Common myeloid progenitor, CD34-positive (primary cell): ENCODE results near the gene NSMCE3.

Source experiments
- CTCF ChIA-PET: fragments of 350-600 bp; sonication (Branson Sonifier 250); formaldehyde crosslinking; loops from one replicate; lab custom pipeline; 2021; ENCODE audit warnings: antibody characterized with exemption; lab: Charles Lee
- POLR2A ChIA-PET: fragments of 350-600 bp; sonication (Branson Sonifier 250); formaldehyde crosslinking; loops from one replicate; lab custom pipeline; 2021; ENCODE audit warnings: antibody characterized with exemption; lab: Charles Lee
- DNase-seq, 3 donors: peaks; one replicate each; pipeline versions ENCODE4 v3.0.0 to v3.0.0-alpha.2; 2013
- H3K27ac ChIP-seq, 2 experiments: 1 replicate in 1 of 2; 2 replicates in 1 of 2; pipeline ENCODE4 v1.7.0; 2013; ENCODE audit warnings: inconsistent platforms in 2 of 2, low read length in 2 of 2, mild to moderate bottlenecking in 2 of 2, low read depth in 1 of 2, moderate library complexity in 1 of 2; ENCODE audit not compliant: severe bottlenecking in 2 of 2, insufficient read depth in 1 of 2, poor library complexity in 1 of 2
- H3K27me3 ChIP-seq, 5 experiments: replicated peaks in 2 of 5; 1 replicate in 3 of 5; 2 replicates in 2 of 5; pipeline versions ENCODE4 v1.6.1 to v1.7.0; 2013; ENCODE audit warnings: low read length in 4 of 5, mild to moderate bottlenecking in 2 of 5, moderate library complexity in 2 of 5, inconsistent platforms in 1 of 5; ENCODE audit not compliant: insufficient read depth in 5 of 5, control insufficient read depth in 4 of 5
- H3K36me3 ChIP-seq, 4 experiments: 1 replicate in 2 of 4; 2 replicates in 2 of 4; pipeline versions ENCODE4 v1.6.1 to v1.7.0; 2013; ENCODE audit warnings: low read length in 3 of 4, control low read depth in 1 of 4, mild to moderate bottlenecking in 1 of 4; ENCODE audit not compliant: control insufficient read depth in 4 of 4, insufficient read depth in 4 of 4
- H3K4me1 ChIP-seq, 4 experiments: 1 replicate in 3 of 4; 2 replicates in 1 of 4; pipeline versions ENCODE4 v1.6.1 to v1.7.1; 2013; ENCODE audit warnings: low read length in 3 of 4, mild to moderate bottlenecking in 3 of 4, control low read depth in 1 of 4, inconsistent platforms in 1 of 4, moderate library complexity in 1 of 4; ENCODE audit not compliant: control insufficient read depth in 4 of 4, insufficient read depth in 4 of 4; ENCODE audit errors: control extremely low read depth in 1 of 4
- H3K4me3 ChIP-seq, 7 experiments: 1 replicate in 4 of 7; 2 replicates in 3 of 7; pipeline versions ENCODE4 v1.5.1 to v1.7.0; 2013; ENCODE audit warnings: mild to moderate bottlenecking in 7 of 7, low read length in 6 of 7, moderate library complexity in 6 of 7, inconsistent platforms in 2 of 7, low read depth in 2 of 7, control low read depth in 1 of 7; ENCODE audit not compliant: insufficient read depth in 4 of 7, control insufficient read depth in 1 of 7; ENCODE audit errors: extremely low read depth in 1 of 7
- H3K9me3 ChIP-seq, 5 experiments: 1 replicate in 4 of 5; 2 replicates in 1 of 5; pipeline versions ENCODE4 v1.6.1 to v1.7.1; 2013; ENCODE audit warnings: low read length in 4 of 5, mild to moderate bottlenecking in 2 of 5, inconsistent platforms in 1 of 5, low read depth in 1 of 5, moderate library complexity in 1 of 5; ENCODE audit not compliant: control insufficient read depth in 4 of 5, insufficient read depth in 2 of 5; ENCODE audit errors: control extremely low read depth in 1 of 5
- WGBS: methylation state at CpG from one replicate; pipeline ENCODE4 v1.1.5; 2013; ENCODE audit not compliant: insufficient coverage; 5-methylcytosine and 5-hydroxymethylcytosine counted together

The NSMCE3 gene

GRCh38 chr15:29302871-29303270, 33.2 kb upstream of the NSMCE3 start:
- no peak for DNase-seq
- Histone ChIP-seq H3K36me3 (no peaks in the 10 kb centered on the region), H3K27ac (no peak overlapping the region), H3K4me3 (no peak overlapping the region), H3K27me3 (peaks cover 0 to 6% (median 0%) of the 10 kb centered on the region in 5 experiments), H3K4me1 (no peaks in the 10 kb centered on the region), H3K9me3 (no peaks in the 10 kb centered on the region)
- ChIA-PET POLR2A (no interaction called here), CTCF (no interaction called here)
- 98% methylated on average over 7 of the region's 7 CpGs for WGBS

GRCh38 chr15:29299784-29300183, 30.2 kb upstream of the NSMCE3 start:
- Histone ChIP-seq H3K4me1 (no peaks in the 10 kb centered on the region), H3K27me3 (peaks cover 0 to 2% (median 0%) of the 10 kb centered on the region in 5 experiments), H3K4me3 (no peak overlapping the region), H3K9me3 (peaks cover 0 to 3% (median 0%) of the 10 kb centered on the region in 5 experiments), H3K36me3 (no peaks in the 10 kb centered on the region), H3K27ac (no peak overlapping the region)
- ChIA-PET CTCF (no interaction called here), POLR2A (no interaction called here)
- DNase-seq, result no peak

GRCh38 chr15:29299331-29299730, 29.7 kb upstream of the NSMCE3 start:
- H3K36me3 ChIP-seq, result no peaks in the 10 kb centered on the region
- CTCF ChIA-PET, result no interaction called here

GRCh38 chr15:29294732-29295325, 25.2 kb upstream of the NSMCE3 start:
- Histone ChIP-seq H3K4me1 (no peaks in the 10 kb centered on the region), H3K27me3 (peaks cover 0 to 6% (median 0%) of the 10 kb centered on the region in 5 experiments), H3K36me3 (no peaks in the 10 kb centered on the region), H3K27ac (no peak overlapping the region), H3K4me3 (no peak overlapping the region), H3K9me3 (peaks cover 0 to 3% (median 0%) of the 10 kb centered on the region in 5 experiments)
- 81% methylated on average over 7 of the region's 7 CpGs for WGBS
- DNase-seq, result no peak
- ChIA-PET CTCF (no interaction called here), POLR2A (no interaction called here)

More at GRCh38 chr15:29299331-29299730, 29.7 kb upstream of the NSMCE3 start:
- H3K4me1 ChIP-seq, result no peaks in the 10 kb centered on the region
- 96% methylated on average over 3 of the region's 3 CpGs for WGBS
- peaks cover 0 to 3% (median 0%) of the 10 kb centered on the region in 5 experiments for H3K9me3 ChIP-seq
- no peak overlapping the region for H3K4me3 ChIP-seq
- no peak for DNase-seq
- peaks cover 0 to 2% (median 0%) of the 10 kb centered on the region in 5 experiments for H3K27me3 ChIP-seq
- no peak overlapping the region for H3K27ac ChIP-seq
- POLR2A ChIA-PET, result no interaction called here

- DNase-seq, result no peak
- Histone ChIP-seq H3K27ac (no peak overlapping the region), H3K4me1 (no peaks in the 10 kb centered on the region), H3K36me3 (no peaks in the 10 kb centered on the region), H3K9me3 (peaks cover 0 to 2% (median 0%) of the 10 kb centered on the region in 5 experiments), H3K27me3 (peaks cover 0 to 6% (median 2%) of the 10 kb centered on the region in 5 experiments), H3K4me3 (no peak overlapping the region)
- 89% methylated on average over 4 of the region's 5 CpGs for WGBS
- POLR2A ChIA-PET, result no interaction called here
- CTCF ChIA-PET, result interaction anchor here (1.4 kb wide), 1 partner anchor 10 kb away, joined by 3 read pairs; no protein-coding TSS in a partner anchor
Measured at GRCh38 chr15:29291067-29291845, 21.6 kb upstream of the NSMCE3 start.

GRCh38 chr15:29289173-29289572, 19.6 kb upstream of the NSMCE3 start:
- no peak for DNase-seq
- CTCF ChIA-PET, result no interaction called here
- 97% methylated on average over 3 of the region's 3 CpGs for WGBS

DNA sequence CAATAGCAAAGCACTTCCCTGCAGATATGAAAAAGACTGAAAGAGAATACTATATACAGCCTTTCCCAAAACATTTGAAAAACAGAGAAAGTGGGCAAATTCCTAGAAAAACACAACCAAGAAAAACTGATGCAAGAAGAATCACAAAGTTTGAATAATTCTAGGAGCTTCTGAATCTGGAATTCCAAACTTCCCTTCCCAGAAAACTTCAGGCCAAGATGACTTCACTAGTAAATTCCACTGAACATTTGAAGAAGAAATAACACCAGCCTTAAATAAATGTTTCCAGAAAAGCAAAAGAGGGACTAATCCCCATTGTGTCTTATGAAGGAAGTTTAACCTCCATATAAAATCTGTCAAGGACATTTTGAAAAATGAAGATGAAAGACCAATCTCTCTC, 15.8 kb upstream of the NSMCE3 start:
- no peaks in the 10 kb centered on the region for H3K36me3 ChIP-seq
- DNase-seq, result no peak
- H3K4me3 ChIP-seq, result no peak overlapping the region
- H3K9me3 ChIP-seq, result no peaks in the 10 kb centered on the region
- CTCF ChIA-PET, result no interaction called here
- peaks cover 0 to 14% (median 9%) of the 10 kb centered on the region in 5 experiments for H3K27me3 ChIP-seq
- POLR2A ChIA-PET, result no interaction called here
- H3K27ac ChIP-seq, result no peak overlapping the region
- H3K4me1 ChIP-seq, result no peaks in the 10 kb centered on the region

More at GRCh38 chr15:29289173-29289572, 19.6 kb upstream of the NSMCE3 start:
- Histone ChIP-seq H3K9me3 (no peaks in the 10 kb centered on the region), H3K27me3 (peaks cover 0 to 11% (median 6%) of the 10 kb centered on the region in 5 experiments), H3K27ac (no peak overlapping the region), H3K36me3 (no peaks in the 10 kb centered on the region), H3K4me1 (no peaks in the 10 kb centered on the region), H3K4me3 (no peak overlapping the region)
- POLR2A ChIA-PET, result no interaction called here
